Activated T-cell treated with anti-CD3 and anti-CD28 coated beads, Interleukin-2, amount 50 U/mL, for 48 hours (primary cell): ENCODE data around the gene OTUD1.

Experiments
- DNase-seq, 2 experiments: peaks; one replicate each; pipeline ENCODE4 v3.0.0-alpha.2; 2020

The OTUD1 gene

GRCh38 chr10:23469596-23470237 lies 30.8 kb downstream of the OTUD1 start:
- DNase-seq, result no peak

- no peak for DNase-seq
Observed at GRCh38 chr10:23472181-23472580, 33.3 kb downstream of the OTUD1 start.

GRCh38 chr10:23474081-23474480 lies 35.2 kb downstream of the OTUD1 start:
- DNase-seq, result no peak

- no peak for DNase-seq
Observed at GRCh38 chr10:23474626-23475025, 35.8 kb downstream of the OTUD1 start.

- DNase-seq, result no peak
Observed at GRCh38 chr10:23478570-23478969, 39.7 kb downstream of the OTUD1 start.

GRCh38 chr10:23479798-23480473 lies 41.1 kb downstream of the OTUD1 start:
- no peak for DNase-seq

GRCh38 chr10:23481363-23481961 lies 42.6 kb downstream of the OTUD1 start:
- no peak for DNase-seq

GRCh38 chr10:23490115-23490514 lies 51.2 kb downstream of the OTUD1 start:
- DNase-seq, result no peak
